Measurements from ENCODE around the gene GATD1. TPM values are rescaled to one million over a fixed set of nuclear protein-coding genes. Genes with fewer than 3 reads are reported as not detected.

Gene GATD1
- total and polyA plus RNA-seq, 9 of the 15 experiments (the other 6 are each of a cell fraction or from before 2014, with no cell fraction given), result 2.8 to 144 (median 36.9) TPM

- TF ChIP-seq AFF1 (IDR thresholded peaks at IDR 0.05; ENCODE audit: low read depth in 1 of 2, partially characterized antibody in 2 of 2) (peak in 1 of 2 experiments; percentile 97), ZNF311 (CRISPR knock-in tag; IDR thresholded peaks at IDR 0.05) (no peak), NR2C1 (IDR thresholded peaks at IDR 0.05) (peak; percentile 85), NR2C1 (tag; IDR thresholded peaks at IDR 0.05) (peak; percentile 80), CHAMP1 (IDR thresholded peaks at IDR 0.05) (no peak), ARID4B (CRISPR knock-in tag; IDR thresholded peaks at IDR 0.05) (peak; percentile 99), ZSCAN29 (IDR thresholded peaks at IDR 0.05) (0 out of 2 replicates have a peak, but pooled peaks have one; percentile 32), BHLHE40 (IDR thresholded peaks at IDR 0.05; ENCODE audit: low read length) (peak; percentile 90), ZNF121 (CRISPR knock-in tag; conservative IDR thresholded peaks at IDR 0.05) (no peak), ZNF431 (CRISPR knock-in tag; IDR thresholded peaks at IDR 0.05) (no peak; the same call in 1 of the 2 replicates), HDAC3 (IDR thresholded peaks at IDR 0.05; ENCODE audit: borderline replicate concordance, partially characterized antibody) (no peak), E2F3 (CRISPR knock-in tag; IDR thresholded peaks at IDR 0.05) (peak; percentile 74; the same call in 1 of the 2 replicates), FOXK1 (CRISPR knock-in tag; IDR thresholded peaks at IDR 0.05; ENCODE audit: borderline replicate concordance) (peak; percentile 78), BDP1 (IDR thresholded peaks at IDR 0.05; ENCODE audit: insufficient read depth, insufficient read length) (no peak), CBX2 (IDR thresholded peaks at IDR 0.05; ENCODE audit: insufficient read depth, low read length, poor library complexity, severe bottlenecking) (no peak), ARHGAP35 (IDR thresholded peaks at IDR 0.05; ENCODE audit: partially characterized antibody) (no peak), HDGF (IDR thresholded peaks at IDR 0.05) (no peak)
These were observed 32.2 kb upstream of the GATD1 start, which contains the start of gene RPLP2 (continued) for GRCh38 chr11:809287-810039.

Data from K562 (cell line).